GM12892 (cell line): ENCODE data around the gene TLE3.

Experiments
- POLR2A ChIP-seq: IDR thresholded peaks from 2 replicates; pipeline ENCODE4 v1.6.1; 2011; ENCODE audit warnings: low read depth, low read length, control low read depth
- POLR2AphosphoS5 ChIP-seq: IDR thresholded peaks from 2 replicates; pipeline ENCODE4 v1.6.1; 2011; ENCODE audit warnings: low read depth, low read length, control low read depth
- TAF1 ChIP-seq: IDR thresholded peaks from 2 replicates; pipeline ENCODE4 v1.6.1; 2011; ENCODE audit warnings: low read depth, mild to moderate bottlenecking, control low read depth, low read length, borderline replicate concordance

GRCh38 chr15:70044168-70044567 is 53.5 kb downstream of the TLE3 start:
- no peak for TF ChIP-seq POLR2A
- no peak for TF ChIP-seq POLR2AphosphoS5
- no peak for TF ChIP-seq TAF1
